ENCODE results near the gene DEDD.

The DEDD gene

GRCh38 chr1:161140755-161141400 lies 8.4 kb upstream of the DEDD start:
- H3K4me3 ChIP-seq (replicated peaks; ENCODE audit: low read depth, low read length) = no peak overlapping the region
- no peaks in the 10 kb centered on the region for H3K27me3 ChIP-seq (replicated peaks; ENCODE audit: control insufficient read depth, insufficient read depth, low read length)
- TF ChIP-seq CTCF (IDR thresholded peaks at IDR 0.05; ENCODE audit: insufficient read depth, low read length, poor library complexity, severe bottlenecking) = no peak
- H3K36me3 ChIP-seq (ENCODE audit: control insufficient read depth, insufficient read depth, low read length) = no peaks in the 10 kb centered on the region; the same call in 1 of the 2 replicates
- no peak for DNase-seq (ENCODE audit: extremely low read depth, insufficient read length)

GRCh38 chr1:161139766-161140165 lies 7.3 kb upstream of the DEDD start:
- no peaks in the 10 kb centered on the region for H3K27me3 ChIP-seq (replicated peaks; ENCODE audit: control insufficient read depth, insufficient read depth, low read length)
- H3K4me3 ChIP-seq (replicated peaks; ENCODE audit: low read depth, low read length) = no peak overlapping the region
- no peaks in the 10 kb centered on the region; the same call in 1 of the 2 replicates for H3K36me3 ChIP-seq (ENCODE audit: control insufficient read depth, insufficient read depth, low read length)
- no peak for DNase-seq (ENCODE audit: extremely low read depth, insufficient read length)
- TF ChIP-seq CTCF (IDR thresholded peaks at IDR 0.05; ENCODE audit: insufficient read depth, low read length, poor library complexity, severe bottlenecking) = peak; percentile 48

- no peak for TF ChIP-seq CTCF (IDR thresholded peaks at IDR 0.05; ENCODE audit: insufficient read depth, low read length, poor library complexity, severe bottlenecking)
- no peak overlapping the region for H3K4me3 ChIP-seq (replicated peaks; ENCODE audit: low read depth, low read length)
- no peaks in the 10 kb centered on the region for H3K27me3 ChIP-seq (replicated peaks; ENCODE audit: control insufficient read depth, insufficient read depth, low read length)
- no peaks in the 10 kb centered on the region; the same call in 1 of the 2 replicates for H3K36me3 ChIP-seq (ENCODE audit: control insufficient read depth, insufficient read depth, low read length)
- no peak for DNase-seq (ENCODE audit: extremely low read depth, insufficient read length)
These were observed 6.0 kb upstream of the DEDD start for GRCh38 chr1:161138431-161138830.

GRCh38 chr1:161137881-161138280 lies 5.4 kb upstream of the DEDD start:
- no peak for DNase-seq (ENCODE audit: extremely low read depth, insufficient read length)
- H3K36me3 ChIP-seq (ENCODE audit: control insufficient read depth, insufficient read depth, low read length) = no peaks in the 10 kb centered on the region; the same call in 1 of the 2 replicates
- H3K27me3 ChIP-seq (replicated peaks; ENCODE audit: control insufficient read depth, insufficient read depth, low read length) = no peaks in the 10 kb centered on the region
- no peak for TF ChIP-seq CTCF (IDR thresholded peaks at IDR 0.05; ENCODE audit: insufficient read depth, low read length, poor library complexity, severe bottlenecking)
- no peak overlapping the region for H3K4me3 ChIP-seq (replicated peaks; ENCODE audit: low read depth, low read length)

GRCh38 chr1:161133220-161133740 lies 813 bp upstream of the DEDD start:
- H3K4me3 ChIP-seq (replicated peaks; ENCODE audit: low read depth, low read length) = peak overlapping the region; percentile 91
- peaks cover 2% of the 10 kb centered on the region for H3K36me3 ChIP-seq (ENCODE audit: control insufficient read depth, insufficient read depth, low read length)
- no peak for DNase-seq (ENCODE audit: extremely low read depth, insufficient read length)
- H3K27me3 ChIP-seq (replicated peaks; ENCODE audit: control insufficient read depth, insufficient read depth, low read length) = no peaks in the 10 kb centered on the region
- no peak for TF ChIP-seq CTCF (IDR thresholded peaks at IDR 0.05; ENCODE audit: insufficient read depth, low read length, poor library complexity, severe bottlenecking)

Data from GM06990 (cell line).